Epithelial cell of proximal tubule (primary cell): Measurements from ENCODE around the gene SUPT20HL1. TPM values are rescaled to one million over a fixed set of nuclear protein-coding genes. Genes with fewer than 3 reads are reported as not detected.

Experiments
- DNase-seq: peaks from one replicate; pipeline ENCODE4 v3.0.0-alpha.2; 2011; ENCODE audit warnings: low read depth
- H3K4me3 ChIP-seq: 2 replicates; pipeline ENCODE4 v1.5.1; 2011; ENCODE audit warnings: low read depth, mild to moderate bottlenecking, low read length
- CTCF ChIP-seq: conservative IDR thresholded peaks from 2 replicates; pipeline ENCODE4 v1.5.1; 2012; ENCODE audit warnings: low read depth, mild to moderate bottlenecking, low read length
- total RNA-seq: library from RNA; depleted of rRNA; stranded (reverse); fragments of >200 nt; gene quantifications from 2 replicates; pipeline ENCODE4 v1.2.3, GENCODE V29; 2015

SUPT20HL1 gene
- total RNA-seq, 1 donor from 2014 or later = not detected

GRCh38 chrX:24399550-24399949 lies 39.1 kb downstream of the SUPT20HL1 start:
- no peak for DNase-seq
- no peak for TF ChIP-seq CTCF
- no peak overlapping the region for H3K4me3 ChIP-seq

GRCh38 chrX:24405959-24406358 lies 45.5 kb downstream of the SUPT20HL1 start:
- no peak for DNase-seq
- TF ChIP-seq CTCF = no peak
- no peak overlapping the region for H3K4me3 ChIP-seq

Other genes starting within 250 kb of the SUPT20HL1 start
- 10.8 and 25.1 TPM in 2 replicates for gene ZFX, start 210.9 kb upstream of the SUPT20HL1 start, total RNA-seq
- gene SUPT20HL2, start 46.6 kb upstream of the SUPT20HL1 start, total RNA-seq = not detected in 2 replicates
- gene PDK3, start 104.6 kb downstream of the SUPT20HL1 start, total RNA-seq = 6.7 and 13.6 TPM in 2 replicates